Fibroblast of lung (primary cell): ENCODE measurements around the gene PLEKHA5.

Experiments used
- CTCF ChIP-seq, 2 donors: IDR thresholded peaks in 1 of 2; conservative IDR thresholded peaks in 1 of 2; 1 replicate in 1 of 2; 2 replicates in 1 of 2; pipeline ENCODE4 v1.5.1; 2011 to 2012; ENCODE audit warnings: low read length in 2 of 2, control low read depth in 1 of 2, inconsistent platforms in 1 of 2, low read depth in 1 of 2, mild to moderate bottlenecking in 1 of 2
- EZH2 ChIP-seq: IDR thresholded peaks from 2 replicates; pipeline ENCODE4 v1.5.1; 2012; ENCODE audit warnings: low read length, control low read depth, mild to moderate bottlenecking; ENCODE audit errors: missing control alignments

GRCh38 chr12:19142499-19142898 is 13.0 kb downstream of the PLEKHA5 start:
- TF ChIP-seq CTCF (conservative IDR thresholded peaks at IDR 0.05 in 1 of 2, IDR thresholded peaks at IDR 0.05 in 1 of 2; ENCODE audit: low read depth in 1 of 2, low read length in 2 of 2) (no peak), EZH2 (no peak)
